IPS DF 19.7 (cell line): Measurements from ENCODE around the gene RELN.
"Not testable (repeated sequence)": the region's sequence is repeated elsewhere in the genome, so short reads cannot be mapped to it uniquely, and the experiment has no call there.

Experiments used
- DNase-seq: peaks from one replicate; pipeline ENCODE4 v3.0.0-alpha.2; 2013; ENCODE audit warnings: low read depth, low spot score

The RELN gene

GRCh38 chr7:103854611-103855010 is 134.8 kb downstream of the RELN start:
- no peak for DNase-seq

- DNase-seq, result no peak
Measured at GRCh38 chr7:103851357-103851756, 138.1 kb downstream of the RELN start.

- DNase-seq, result no peak
Measured at GRCh38 chr7:103843689-103844480, 145.6 kb downstream of the RELN start.

GRCh38 chr7:103833401-103833800 is 156.1 kb downstream of the RELN start:
- no peak for DNase-seq

GRCh38 chr7:103832438-103832837 is 157.0 kb downstream of the RELN start:
- DNase-seq, result no peak

GRCh38 chr7:103824251-103824650 is 165.2 kb downstream of the RELN start:
- DNase-seq, result no peak

- no peak for DNase-seq
Measured at GRCh38 chr7:103823084-103823483, 166.4 kb downstream of the RELN start.

- DNase-seq, result no peak
Measured at GRCh38 chr7:103821092-103821491, 168.4 kb downstream of the RELN start.

GRCh38 chr7:103815972-103816371 is 173.5 kb downstream of the RELN start:
- DNase-seq, result not testable (repeated sequence)

GRCh38 chr7:103813970-103814369 is 175.5 kb downstream of the RELN start:
- DNase-seq, result no peak

GRCh38 chr7:103811997-103812396 is 177.5 kb downstream of the RELN start:
- no peak for DNase-seq

- DNase-seq, result no peak
Measured at GRCh38 chr7:103811290-103811689, 178.2 kb downstream of the RELN start.

- no peak for DNase-seq
Measured at GRCh38 chr7:103810112-103810744, 179.2 kb downstream of the RELN start.

GRCh38 chr7:103809229-103809994 is 180.0 kb downstream of the RELN start:
- DNase-seq, result no peak

- DNase-seq, result no peak
Measured at GRCh38 chr7:103805346-103805745, 184.1 kb downstream of the RELN start.

GRCh38 chr7:103803631-103804030 is 185.8 kb downstream of the RELN start:
- no peak for DNase-seq

GRCh38 chr7:103799298-103799697 is 190.2 kb downstream of the RELN start:
- DNase-seq, result no peak

- no peak for DNase-seq
Measured at GRCh38 chr7:103797647-103798307, 191.7 kb downstream of the RELN start.

- DNase-seq, result no peak
Measured at GRCh38 chr7:103796327-103796962, 193.0 kb downstream of the RELN start.

- no peak for DNase-seq
Measured at GRCh38 chr7:103795787-103796186, 193.7 kb downstream of the RELN start.

- no peak for DNase-seq
Measured at GRCh38 chr7:103795107-103795506, 194.4 kb downstream of the RELN start.
